NB4 (cell line): Measurements from ENCODE around the gene ZNF836.

Experiments used
- DNase-seq: peaks from one replicate; pipeline ENCODE4 v3.0.0; 2010; ENCODE audit warnings: low read depth
- H3K4me3 ChIP-seq: one replicate; pipeline ENCODE4 v1.5.1; 2011; ENCODE audit warnings: mild to moderate bottlenecking, low read depth, low read length, moderate library complexity
- CTCF ChIP-seq: IDR thresholded peaks from one replicate; pipeline ENCODE4 v1.5.1; 2012; ENCODE audit warnings: low read depth, low read length
- MAX ChIP-seq: IDR thresholded peaks from 2 replicates; pipeline ENCODE4 v1.6.1; 2011; ENCODE audit warnings: low read depth, low read length
- MYC ChIP-seq: IDR thresholded peaks from 2 replicates; pipeline ENCODE4 v1.6.1; 2011; ENCODE audit warnings: low read depth, low read length
- POLR2A ChIP-seq: IDR thresholded peaks from 2 replicates; pipeline ENCODE4 v1.6.1; 2011; ENCODE audit warnings: mild to moderate bottlenecking; ENCODE audit not compliant: insufficient read length; ENCODE audit errors: extremely low read depth

ZNF836 gene

GRCh38 chr19:52138278-52138982 is 33.0 kb downstream of the ZNF836 start:
- DNase-seq = peak; percentile 70
- peak; percentile 91 for TF ChIP-seq MAX
- TF ChIP-seq MYC = peak; percentile 72
- no peak for TF ChIP-seq POLR2A
- TF ChIP-seq CTCF = no peak
- peak overlapping the region; percentile 86 for H3K4me3 ChIP-seq

- no peak overlapping the region for H3K4me3 ChIP-seq
- no peak for DNase-seq
- TF ChIP-seq POLR2A (no peak), CTCF (no peak), MAX (no peak), MYC (no peak)
These were observed 51.1 kb downstream of the ZNF836 start for GRCh38 chr19:52120286-52120685.

GRCh38 chr19:52115526-52116053 is 55.8 kb downstream of the ZNF836 start:
- H3K4me3 ChIP-seq = no peak overlapping the region
- TF ChIP-seq MAX = no peak
- TF ChIP-seq CTCF = no peak
- no peak for TF ChIP-seq MYC
- TF ChIP-seq POLR2A = no peak
- peak; percentile 7 for DNase-seq

GRCh38 chr19:52114691-52115090 is 56.7 kb downstream of the ZNF836 start:
- no peak overlapping the region for H3K4me3 ChIP-seq
- TF ChIP-seq CTCF (no peak), MYC (no peak), MAX (no peak), POLR2A (no peak)
- DNase-seq = no peak

- TF ChIP-seq POLR2A (no peak), MYC (no peak)
- H3K4me3 ChIP-seq = no peak overlapping the region
- no peak for DNase-seq
These were observed 58.8 kb downstream of the ZNF836 start for GRCh38 chr19:52112624-52113023.

- TF ChIP-seq POLR2A (no peak), MYC (no peak), CTCF (no peak), MAX (no peak)
- no peak for DNase-seq
- H3K4me3 ChIP-seq = no peak overlapping the region
These were observed 60.6 kb downstream of the ZNF836 start for GRCh38 chr19:52110780-52111179.
